8988T (cell line): ENCODE data around the gene SENP5.
A peak's percentile ranks its signal among the peaks of the same experiment; 100 is the strongest.
"Not testable (repeated sequence)": the region's sequence is repeated elsewhere in the genome, so short reads cannot be mapped to it uniquely, and the experiment has no call there.

Experiments used
- DNase-seq: peaks from one replicate; pipeline ENCODE4 v3.0.0; 2011

The SENP5 gene

GRCh38 chr3:196944037-196944790 is 76.5 kb downstream of the SENP5 start:
- not testable (repeated sequence) for DNase-seq

- peak; percentile 70 for DNase-seq
Measured at GRCh38 chr3:196947136-196947859, 79.6 kb downstream of the SENP5 start.

GRCh38 chr3:196947860-196948441 is 80.2 kb downstream of the SENP5 start:
- no peak for DNase-seq

GRCh38 chr3:196948442-196949284 is 80.9 kb downstream of the SENP5 start:
- DNase-seq, result no peak

GRCh38 chr3:196949285-196949619 is 81.5 kb downstream of the SENP5 start:
- no peak for DNase-seq

GRCh38 chr3:196949750-196950149 is 82.0 kb downstream of the SENP5 start:
- no peak for DNase-seq

GRCh38 chr3:196951371-196951770 is 83.7 kb downstream of the SENP5 start:
- no peak for DNase-seq

GRCh38 chr3:196954832-196955231 is 87.1 kb downstream of the SENP5 start:
- no peak for DNase-seq

GRCh38 chr3:196962108-196962929 is 94.6 kb downstream of the SENP5 start:
- DNase-seq, result no peak

GRCh38 chr3:196962930-196963630 is 95.4 kb downstream of the SENP5 start:
- DNase-seq, result no peak

- DNase-seq, result no peak
Measured at GRCh38 chr3:196963631-196963953, 95.9 kb downstream of the SENP5 start.

- DNase-seq, result no peak
Measured at GRCh38 chr3:196965112-196965803, 97.5 kb downstream of the SENP5 start.

- DNase-seq, result no peak
Measured at GRCh38 chr3:196965804-196966173, 98.1 kb downstream of the SENP5 start.

- DNase-seq, result no peak
Measured at GRCh38 chr3:196966526-196967401, 99.0 kb downstream of the SENP5 start.

- no peak for DNase-seq
Measured at GRCh38 chr3:196967412-196968232, 99.9 kb downstream of the SENP5 start.

GRCh38 chr3:196968233-196969133 is 100.8 kb downstream of the SENP5 start, which contains the start of gene PIGZ:
Gene PIGZ (minus strand): TSS chr3:196968833. CDS start chr3:196952031, 16,802 bp downstream.
- peak; percentile 65 for DNase-seq

GRCh38 chr3:196969134-196969659 is 101.5 kb downstream of the SENP5 start:
- DNase-seq, result peak; percentile 63
